Activated gamma-delta T cell (primary cell): ENCODE measurements around the gene ZFPM1.
"Not testable (repeated sequence)": the region's sequence is repeated elsewhere in the genome, so short reads cannot be mapped to it uniquely, and the experiment has no call there.

ENCODE experiments used
- DNase-seq: peaks from one replicate; lab custom pipeline; 2025; lab: John Stamatoyannopoulos, UW
- total RNA-seq, 2 donors: gene quantifications; one replicate each; lab custom pipeline; 2026; lab: John Stamatoyannopoulos, UW

The ZFPM1 gene
- total RNA-seq: 30.4 to 32.8 reads per million in 2 donors

DNA sequence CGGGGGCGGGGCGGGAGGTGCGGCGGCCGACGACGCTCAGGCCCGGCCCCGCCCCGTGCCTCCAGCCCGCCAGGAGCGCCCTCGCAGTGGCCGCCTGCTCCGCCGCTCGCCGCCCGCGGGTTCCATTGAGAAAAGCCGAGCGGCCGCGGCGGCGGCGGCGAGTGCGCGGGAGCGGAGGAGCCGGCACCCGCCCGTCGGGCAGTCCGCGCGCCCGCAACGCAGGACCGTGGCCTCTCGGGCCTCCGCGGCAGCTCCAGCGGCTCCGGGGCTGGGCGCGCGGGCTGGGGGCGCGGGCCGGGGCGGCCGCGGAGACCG lies at the start of gene ZFPM1:
ZFPM1 (plus strand) TSS at position 64 of the 315 bp plus-strand sequence. CDS start 359 bp downstream, outside the sequence.
- DNase-seq: no peak

DNA sequence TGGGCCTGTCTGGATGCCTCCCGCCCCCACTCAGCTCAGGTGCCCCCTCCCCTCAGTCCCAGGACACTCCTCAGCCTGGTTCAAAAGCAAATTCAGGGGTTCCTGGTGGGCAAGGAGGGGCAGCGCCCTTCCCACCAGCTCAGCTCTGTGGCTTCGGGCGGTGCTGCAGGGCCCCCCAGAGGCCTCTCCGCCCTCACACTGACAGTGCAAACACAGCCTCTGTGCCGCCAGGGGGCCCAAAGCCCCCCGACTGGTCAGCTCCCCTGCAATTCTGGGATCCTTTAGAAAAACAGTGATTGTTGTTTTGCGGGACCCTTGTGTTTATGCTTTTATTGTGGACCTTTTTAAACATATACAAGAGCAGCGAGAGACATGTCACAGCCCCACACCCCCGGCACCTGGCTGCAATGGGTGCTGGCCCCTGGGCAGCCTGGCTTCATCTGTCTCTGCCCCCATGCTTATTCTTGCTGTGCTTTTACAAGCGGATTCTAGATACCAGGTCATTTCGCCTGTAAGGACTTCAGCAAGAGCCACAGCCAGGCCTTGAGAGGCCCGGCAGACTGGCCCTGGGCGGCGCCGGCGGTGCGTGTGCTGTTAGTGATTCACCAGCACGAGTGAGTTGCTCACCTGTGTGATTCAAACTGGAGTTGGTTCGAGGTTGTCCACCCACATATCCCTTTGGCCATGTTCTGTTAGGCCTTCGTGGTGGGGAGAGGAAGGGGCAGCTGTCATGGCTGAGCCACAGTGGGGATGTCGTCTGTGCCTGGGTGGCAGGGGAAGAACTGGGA lies 49.1 kb upstream of the ZFPM1 start:
- DNase-seq: no peak

DNA sequence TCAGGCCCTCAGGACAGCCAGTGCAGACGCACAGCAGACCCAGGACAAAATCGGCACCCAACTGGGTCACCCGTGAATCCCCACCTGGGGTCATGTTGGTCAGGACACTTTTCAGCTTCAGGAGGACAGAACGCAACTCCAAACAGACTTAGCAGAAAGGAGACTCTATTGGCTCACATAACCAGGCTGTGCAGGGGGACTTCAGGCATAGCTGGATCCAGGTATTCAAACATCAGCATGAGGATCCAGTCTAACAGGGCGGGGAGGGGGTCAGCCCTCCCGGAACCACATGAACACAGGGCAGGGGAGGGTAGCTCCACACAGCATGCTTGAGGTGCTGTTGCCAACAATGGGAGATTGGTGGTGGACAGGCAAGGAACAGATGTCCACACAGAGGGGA lies 48.3 kb upstream of the ZFPM1 start:
- DNase-seq: no peak

GRCh38 chr16:88405216-88406060 lies 47.6 kb upstream of the ZFPM1 start:
- DNase-seq: no peak

GRCh38 chr16:88406096-88407041 lies 46.7 kb upstream of the ZFPM1 start:
- no peak for DNase-seq

DNA sequence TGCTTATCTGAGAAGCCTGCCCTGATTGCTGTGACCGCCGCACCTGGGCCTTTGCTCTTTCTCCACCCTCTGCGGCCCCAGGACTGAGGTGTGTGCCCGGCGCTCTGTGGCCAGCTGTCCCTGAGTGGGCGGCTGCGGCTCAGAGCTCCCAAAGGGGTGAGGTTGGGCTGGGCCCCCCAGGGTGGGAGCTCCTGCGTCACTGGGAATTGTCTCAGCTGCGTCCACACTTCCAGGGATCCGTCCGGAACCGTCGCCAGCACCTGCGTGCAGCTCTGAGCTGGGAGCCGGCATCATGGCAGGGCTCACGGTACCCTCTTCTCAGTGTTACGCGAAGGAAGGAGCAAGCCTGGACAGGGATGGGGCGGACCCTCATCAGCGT lies 46.0 kb upstream of the ZFPM1 start:
- no peak for DNase-seq

DNA sequence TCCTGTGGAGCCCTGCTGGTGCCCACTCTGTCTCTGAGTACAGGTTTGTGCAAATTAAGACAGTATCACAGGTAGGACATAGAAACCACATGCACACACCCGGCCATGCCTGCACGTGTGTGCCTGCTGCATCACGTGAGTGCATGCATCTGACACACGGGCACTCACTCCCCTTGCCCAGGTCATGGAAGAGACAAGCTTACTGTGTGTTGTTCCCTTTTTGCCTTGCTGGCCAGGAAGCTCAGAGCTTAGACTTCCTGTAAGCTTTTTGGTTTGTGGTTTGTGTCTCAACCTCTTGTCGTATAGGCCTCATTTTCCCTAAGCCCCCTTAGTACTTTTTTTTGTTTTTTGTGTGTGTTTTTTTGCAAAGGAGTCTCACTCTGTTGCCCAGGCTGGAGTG lies 45.3 kb upstream of the ZFPM1 start:
- no peak for DNase-seq

DNA sequence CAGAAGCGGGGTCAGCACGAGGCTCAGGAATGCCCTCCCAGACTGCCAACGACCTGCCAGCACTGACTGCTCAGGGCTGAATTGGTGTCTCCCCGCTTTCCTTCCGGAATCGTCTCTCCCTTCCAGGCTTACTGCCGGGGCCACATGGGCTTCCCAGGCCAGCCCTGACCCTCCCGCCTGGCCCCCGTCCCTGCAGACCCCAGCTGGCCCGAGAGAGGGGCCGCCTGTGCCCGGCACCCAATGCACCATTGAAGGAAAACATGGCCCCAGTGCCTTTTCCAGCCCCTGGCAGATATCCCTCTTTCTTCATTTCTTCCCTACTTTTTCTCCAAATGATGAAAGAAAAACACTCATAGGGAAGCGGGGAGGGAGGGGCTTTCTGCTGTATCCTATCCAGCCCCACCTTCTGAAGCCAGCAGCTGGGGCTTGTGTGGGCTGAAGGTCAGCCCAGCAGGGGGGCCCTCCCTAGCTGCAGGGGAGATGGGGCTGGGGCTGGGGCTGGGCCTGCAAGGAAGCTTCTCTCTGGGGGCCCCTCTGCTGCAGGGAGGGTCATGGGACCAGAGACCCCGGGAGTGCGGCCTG lies 44.4 kb upstream of the ZFPM1 start:
- DNase-seq: no peak

GRCh38 chr16:88409296-88410065 lies 43.6 kb upstream of the ZFPM1 start:
- DNase-seq: no peak

- DNase-seq: not testable (repeated sequence)
These were observed 42.6 kb upstream of the ZFPM1 start for GRCh38 chr16:88410297-88410968.

DNA sequence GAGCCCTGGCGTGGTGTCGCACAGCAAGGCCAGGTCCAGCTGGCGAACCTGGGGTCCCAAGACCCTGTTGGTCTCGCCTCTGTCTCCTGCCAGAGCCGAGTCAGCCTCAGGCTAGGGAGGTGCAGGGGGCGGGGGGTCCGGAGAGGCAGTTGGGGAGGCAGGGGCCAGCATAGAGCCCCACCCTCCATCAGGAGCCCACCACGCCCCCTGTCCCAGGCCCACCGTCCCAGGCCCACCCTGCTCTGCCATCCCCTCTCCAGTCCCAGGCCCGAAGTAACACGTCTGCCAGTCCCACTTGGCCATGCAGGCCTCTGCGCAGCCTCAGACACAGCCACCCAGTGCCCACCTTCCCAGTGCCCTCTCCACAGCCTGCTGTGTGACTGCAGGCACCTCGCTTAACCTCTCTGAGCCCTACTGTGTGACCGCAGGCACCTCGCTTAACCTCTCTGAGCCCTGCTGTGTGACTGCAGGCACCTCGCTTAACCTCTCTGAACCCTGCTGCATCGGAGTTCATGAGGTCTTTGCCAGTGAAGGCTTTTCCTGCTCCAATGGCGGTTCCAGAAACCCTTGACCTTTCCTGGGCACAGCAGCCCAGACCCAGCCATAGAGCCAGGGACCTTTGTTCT lies 41.0 kb upstream of the ZFPM1 start:
- no peak for DNase-seq

DNA sequence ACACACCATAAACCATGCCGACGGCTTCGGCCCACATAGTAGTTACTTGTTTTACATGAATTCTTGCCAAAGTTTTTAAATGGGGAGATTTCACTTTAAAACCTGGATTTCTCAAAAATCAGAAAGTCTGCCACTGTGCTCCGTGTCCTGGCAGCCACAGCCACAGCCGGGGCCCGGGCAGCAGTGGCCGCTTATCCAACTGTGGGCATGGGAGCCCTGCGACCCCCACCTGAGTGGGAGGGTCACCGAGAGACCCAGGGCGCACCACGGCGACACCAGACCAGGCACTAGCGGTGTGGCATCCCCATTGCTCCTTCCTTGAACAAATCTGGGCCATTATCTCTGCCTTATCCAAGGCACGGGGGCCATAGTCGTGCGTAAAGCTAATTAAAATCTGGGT lies 40.3 kb upstream of the ZFPM1 start:
- no peak for DNase-seq

- DNase-seq: no peak
These were observed 39.8 kb upstream of the ZFPM1 start for GRCh38 chr16:88413231-88413630.

- no peak for DNase-seq
These were observed 39.4 kb upstream of the ZFPM1 start for GRCh38 chr16:88413631-88414030.

GRCh38 chr16:88414521-88415380 lies 38.3 kb upstream of the ZFPM1 start:
- DNase-seq: no peak

- no peak for DNase-seq
These were observed 37.7 kb upstream of the ZFPM1 start for GRCh38 chr16:88415381-88415705.

GRCh38 chr16:88415713-88416323 lies 37.3 kb upstream of the ZFPM1 start:
- DNase-seq: no peak

DNA sequence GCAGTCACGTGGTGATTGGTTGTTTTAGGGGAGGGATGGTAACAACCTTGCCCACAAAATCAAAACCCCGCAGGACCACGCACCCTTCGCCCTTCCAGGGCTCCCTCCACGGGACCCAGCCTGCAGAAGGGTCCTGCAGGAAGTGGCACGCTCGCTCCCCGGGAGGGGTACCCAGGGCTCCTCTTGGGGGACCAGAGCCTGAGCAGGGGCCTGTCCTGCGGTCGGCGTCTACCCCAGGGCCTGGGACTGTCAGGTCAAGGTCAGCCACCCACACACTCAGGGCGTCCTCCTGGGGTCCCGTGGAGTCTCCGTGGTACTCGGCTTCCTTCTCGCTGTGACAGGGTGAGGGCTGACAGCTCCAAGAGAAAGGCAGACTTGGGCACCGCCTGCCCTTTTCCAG lies 36.4 kb upstream of the ZFPM1 start:
- DNase-seq: no peak
